ENCODE data around the gene RELL1.

- TF ChIP-seq CTCF (conservative IDR thresholded peaks at IDR 0.05 in 1 of 2, IDR thresholded peaks at IDR 0.05 in 1 of 2; ENCODE audit: extremely low read depth in 1 of 2, insufficient read depth in 1 of 2, low read depth in 1 of 2, low read length in 2 of 2) (no peak), EZH2 (IDR thresholded peaks at IDR 0.05; ENCODE audit: borderline replicate concordance, low read length) (no peak)
Observed at GRCh38 chr4:37678624-37679023, 7.6 kb downstream of the RELL1 start.
